ENCODE measurements around the gene ADAMTS15. TPM values are rescaled to one million over a fixed set of nuclear protein-coding genes. Genes with fewer than 3 reads are reported as not detected.

Gene ADAMTS15
- total and polyA plus RNA-seq, 12 donors: 0.68 to 3.7 (median 2.2) TPM

- TF ChIP-seq POLR2A (IDR thresholded peaks at IDR 0.05): no peak
- no peak for TF ChIP-seq CTCF (IDR thresholded peaks at IDR 0.05)
- WGBS, 4 donors: 85 to 88% (median 88%) methylated on average over 10 of the region's 10 CpGs
- Histone ChIP-seq H3K36me3 (replicated peaks in 1 of 2) (no peaks in the 10 kb centered on the region), H3K4me1 (replicated peaks in 1 of 2) (peaks cover 0 to 4% of the 10 kb centered on the region in 2 donors), H3K27ac (peak overlapping the region in 1 of 5 donors; percentile 90), H3K9me3 (replicated peaks in 1 of 3) (no peaks in the 10 kb centered on the region), H3K4me3 (no peak overlapping the region), H3K27me3 (no peaks in the 10 kb centered on the region)
- intact Hi-C loops (cut with DNase I): no loop called here
- DNase-seq: no peak
Measured at GRCh38 chr11:130523609-130524008, 75.2 kb downstream of the ADAMTS15 start.

- Histone ChIP-seq H3K9me3 (replicated peaks in 1 of 3) (no peaks in the 10 kb centered on the region), H3K27me3 (no peaks in the 10 kb centered on the region), H3K27ac (peak overlapping the region in 1 of 5 donors; percentile 90), H3K4me1 (replicated peaks in 1 of 2) (peaks cover 0 to 4% of the 10 kb centered on the region in 2 donors), H3K4me3 (no peak overlapping the region), H3K36me3 (replicated peaks in 1 of 2) (no peaks in the 10 kb centered on the region)
- WGBS, 4 donors: 88 to 96% (median 92%) methylated on average over 8 of the region's 8 CpGs
- no peak for DNase-seq
- TF ChIP-seq CTCF (IDR thresholded peaks at IDR 0.05): no peak
- no peak for TF ChIP-seq POLR2A (IDR thresholded peaks at IDR 0.05)
- intact Hi-C loops (cut with DNase I): no loop called here
Measured at GRCh38 chr11:130524132-130524790, 75.8 kb downstream of the ADAMTS15 start.

GRCh38 chr11:130525307-130525706 lies 76.9 kb downstream of the ADAMTS15 start:
- no peak overlapping the region for H3K27ac ChIP-seq
- no peaks in the 10 kb centered on the region for H3K27me3 ChIP-seq
- no peak for TF ChIP-seq POLR2A (IDR thresholded peaks at IDR 0.05)
- TF ChIP-seq CTCF (IDR thresholded peaks at IDR 0.05): no peak
- no peaks in the 10 kb centered on the region for H3K9me3 ChIP-seq (replicated peaks in 1 of 3)
- no peak overlapping the region for H3K4me3 ChIP-seq
- no peaks in the 10 kb centered on the region for H3K36me3 ChIP-seq (replicated peaks in 1 of 2)
- intact Hi-C loops (cut with DNase I): no loop called here
- WGBS, 4 donors: 89 to 91% (median 90%) methylated on average over 6 of the region's 6 CpGs
- H3K4me1 ChIP-seq (replicated peaks in 1 of 2): peaks cover 0 to 4% of the 10 kb centered on the region in 2 donors
- DNase-seq: no peak

Other genes starting within 250 kb of the ADAMTS15 start
- gene ZBTB44, start 133.7 kb upstream of the ADAMTS15 start, total RNA-seq: 10 to 100 TPM; 25.5 to 94.3 (median 49.3) TPM
- 10 to 100 TPM; 10.1 to 18.7 (median 15.8) TPM for gene ZBTB44, start 133.7 kb upstream of the ADAMTS15 start, polyA plus RNA-seq
- gene ADAMTS8, start 20.0 kb upstream of the ADAMTS15 start, total RNA-seq: under 1 TPM in 6 of 9 donors, not detected in 3; 0.06 to 0.32 (median 0.13) TPM
- gene ADAMTS8, start 20.0 kb upstream of the ADAMTS15 start, polyA plus RNA-seq: 1 to 10 TPM in 1 of 3 donors, under 1 TPM in 2; 0.09 to 1.4 (median 0.48) TPM